Gastrocnemius medialis (tissue), 4 donors: ENCODE measurements around the gene MRE11.
"Not testable (repeated sequence)": the region's sequence is repeated elsewhere in the genome, so short reads cannot be mapped to it uniquely, and the experiment has no call there.

Source experiments
- CTCF ChIP-seq, 5 experiments: fragments of 450-650 bp in 3 of 5; fragments of 200-600 bp in 2 of 5; sonication (generic) in 2 of 5; IDR thresholded peaks in 4 of 5; conservative IDR thresholded peaks in 1 of 5; 1 replicate in 4 of 5; 2 replicates in 1 of 5; pipeline ENCODE4 v1.5.1; 2016 to 2019; ENCODE audit warnings: antibody characterized with exemption in 5 of 5, mild to moderate bottlenecking in 3 of 5, moderate library complexity in 3 of 5
- POLR2A ChIP-seq, 2 donors: fragments of 450-650 bp; IDR thresholded peaks; one replicate each; pipeline ENCODE4 v1.6.1; 2017; ENCODE audit warnings: antibody characterized with exemption in 2 of 2, mild to moderate bottlenecking in 2 of 2, moderate library complexity in 2 of 2

GRCh38 chr11:94506513-94506912 is 12.9 kb upstream of the MRE11 start:
- not testable (repeated sequence) for TF ChIP-seq CTCF (IDR thresholded peaks at IDR 0.05 in 4 of 5, conservative IDR thresholded peaks at IDR 0.05 in 1 of 5); POLR2A (IDR thresholded peaks at IDR 0.05)
